Left kidney (tissue), 2 donors: ENCODE data around the gene ZNF397. TPM values are rescaled to one million over a fixed set of nuclear protein-coding genes. Genes with fewer than 3 reads are reported as not detected.

Experiments
- DNase-seq: peaks from one replicate; pipeline ENCODE4 v3.0.0-alpha.2; 2013
- polyA plus RNA-seq: library from polyadenylated mRNA; unstranded; fragments of 120-200 nt; gene quantifications from one replicate; pipeline ENCODE4 v1.2.1, GENCODE V29; 2013; ENCODE audit not compliant: insufficient read length

Gene ZNF397
- polyA plus RNA-seq, 1 donor = 89.5 TPM

DNA sequence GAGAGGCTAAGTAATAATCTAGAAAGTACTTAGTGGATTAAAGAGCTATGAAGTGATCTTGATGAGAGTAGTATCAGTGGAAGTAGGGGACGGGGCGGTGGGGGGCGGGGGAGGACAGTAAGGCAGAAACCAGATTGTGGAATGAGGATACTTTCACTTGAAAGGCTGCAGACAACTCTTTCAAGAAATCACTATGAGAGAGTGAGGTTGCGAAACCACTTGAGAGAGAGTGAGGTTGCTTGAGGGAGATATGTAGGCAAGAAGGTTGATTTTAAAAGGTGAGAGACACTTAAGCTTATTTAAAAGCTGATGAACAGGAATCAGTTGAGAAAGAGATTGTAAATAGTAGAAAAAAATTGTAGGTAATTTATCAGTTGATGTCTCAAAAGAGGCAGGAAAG, 3.8 kb downstream of the ZNF397 start:
- DNase-seq = no peak

DNA sequence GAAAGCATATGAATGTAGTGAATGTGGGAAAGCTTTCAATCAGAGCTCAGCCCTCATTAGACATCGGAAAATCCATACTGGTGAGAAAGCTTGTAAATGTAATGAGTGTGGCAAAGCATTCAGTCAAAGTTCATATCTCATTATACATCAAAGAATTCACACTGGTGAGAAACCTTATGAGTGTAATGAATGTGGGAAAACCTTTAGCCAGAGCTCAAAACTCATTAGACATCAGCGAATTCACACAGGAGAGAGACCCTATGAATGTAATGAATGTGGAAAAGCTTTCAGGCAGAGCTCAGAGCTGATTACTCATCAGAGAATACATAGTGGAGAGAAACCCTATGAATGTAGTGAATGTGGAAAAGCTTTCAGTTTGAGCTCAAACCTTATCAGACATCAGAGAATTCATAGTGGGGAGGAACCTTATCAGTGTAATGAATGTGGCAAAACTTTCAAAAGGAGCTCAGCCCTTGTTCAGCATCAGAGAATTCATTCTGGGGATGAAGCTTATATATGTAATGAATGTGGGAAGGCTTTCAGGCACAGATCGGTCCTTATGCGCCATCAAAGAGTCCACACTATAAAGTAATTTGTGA, 5.0 kb downstream of the ZNF397 start:
- no peak for DNase-seq

DNA sequence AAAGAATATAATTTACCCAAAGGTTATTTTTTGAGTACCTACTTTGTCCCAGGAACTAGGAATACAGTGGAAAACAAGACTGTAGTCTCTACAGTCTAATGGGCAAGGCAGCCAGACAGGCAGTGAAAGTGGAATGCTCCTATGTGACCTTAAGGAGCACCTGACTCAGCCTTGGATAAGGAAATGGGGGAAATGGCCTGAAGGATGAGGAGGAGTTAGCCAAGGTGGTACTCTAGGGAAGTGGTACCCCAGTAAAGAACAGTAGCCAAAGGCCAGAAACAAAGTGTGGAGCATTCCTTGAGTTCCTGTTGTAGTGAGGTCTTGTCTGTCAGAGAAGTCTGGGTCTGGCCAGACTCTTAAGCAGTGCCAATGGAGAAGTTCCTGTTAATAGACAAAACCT, 6.0 kb downstream of the ZNF397 start:
- no peak for DNase-seq

DNA sequence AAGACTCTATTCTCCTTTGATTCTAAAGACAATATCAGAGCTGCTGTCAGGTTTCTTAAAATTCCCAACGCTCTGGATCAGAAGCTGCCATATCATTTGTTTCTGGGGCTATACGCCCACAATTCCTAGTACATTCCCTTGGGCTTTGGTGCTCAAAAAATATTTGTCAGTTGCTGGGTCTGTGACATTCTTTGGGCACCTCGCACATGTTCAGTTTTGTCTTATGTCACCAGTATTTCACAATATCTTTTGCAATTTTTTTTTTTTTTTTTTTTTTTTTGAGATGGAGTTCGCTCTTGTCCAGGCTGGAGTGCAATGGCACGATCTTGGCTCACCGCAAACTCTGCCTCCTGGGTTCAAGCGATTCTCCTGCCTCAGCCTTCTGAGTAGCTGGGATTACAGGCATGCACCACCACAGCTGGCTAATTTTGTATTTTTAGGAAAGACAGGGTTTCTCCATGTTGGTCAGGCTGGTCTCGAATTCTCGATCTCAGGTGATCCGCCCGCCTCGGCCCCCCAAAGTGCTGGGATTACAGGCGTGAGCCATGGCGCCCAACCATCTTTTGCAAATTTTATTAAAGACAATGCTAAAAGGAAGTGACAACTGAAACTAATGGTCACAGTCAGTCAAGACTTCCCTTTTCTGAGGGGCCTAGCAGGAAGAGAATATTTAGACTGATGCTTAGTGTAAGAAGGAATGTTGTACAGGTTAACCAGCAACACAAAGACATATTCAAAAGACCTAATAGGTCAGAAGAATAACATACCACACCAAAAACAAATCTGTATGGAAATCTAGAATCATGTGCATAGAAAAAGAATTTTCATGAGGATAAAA, 6.8 kb downstream of the ZNF397 start:
- DNase-seq = no peak

DNA sequence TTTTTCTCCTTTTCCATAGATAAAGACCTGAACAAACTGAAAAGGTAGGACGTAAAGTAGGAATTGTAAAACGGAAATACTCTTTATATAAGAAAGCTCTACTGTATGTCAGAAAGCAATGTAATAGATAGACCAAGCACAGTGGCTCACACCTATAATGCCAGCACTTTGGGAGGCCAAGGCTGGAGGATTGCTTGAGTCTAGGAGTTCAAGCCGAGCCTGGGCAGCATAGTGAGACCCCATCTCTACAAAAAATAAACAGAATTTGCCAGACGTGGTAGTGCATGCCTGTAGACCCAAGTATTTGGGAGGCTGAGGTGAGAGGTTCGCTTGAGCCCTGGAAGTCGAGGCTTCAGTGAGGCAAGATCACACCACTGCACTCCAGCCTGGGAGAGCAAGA, 7.6 kb downstream of the ZNF397 start:
- DNase-seq = no peak

DNA sequence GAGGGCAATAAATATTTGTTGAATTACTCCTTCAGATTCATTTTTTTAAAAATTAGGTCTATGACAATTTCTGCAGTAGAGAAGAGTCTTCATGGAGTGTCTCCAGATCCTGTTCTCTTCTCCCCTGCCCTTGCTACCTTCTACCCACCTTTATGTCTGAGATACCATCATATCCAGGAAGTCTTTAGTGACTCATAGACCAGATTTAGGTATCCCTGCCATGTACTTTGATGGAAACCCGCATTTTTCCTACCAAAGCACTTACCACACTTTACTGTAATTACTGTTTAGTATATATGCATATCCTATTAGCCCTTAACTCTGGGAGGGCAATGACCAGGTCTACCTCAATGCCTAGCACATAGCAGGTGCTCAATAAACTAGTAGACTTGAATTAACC, 11.6 kb downstream of the ZNF397 start:
- DNase-seq = no peak

DNA sequence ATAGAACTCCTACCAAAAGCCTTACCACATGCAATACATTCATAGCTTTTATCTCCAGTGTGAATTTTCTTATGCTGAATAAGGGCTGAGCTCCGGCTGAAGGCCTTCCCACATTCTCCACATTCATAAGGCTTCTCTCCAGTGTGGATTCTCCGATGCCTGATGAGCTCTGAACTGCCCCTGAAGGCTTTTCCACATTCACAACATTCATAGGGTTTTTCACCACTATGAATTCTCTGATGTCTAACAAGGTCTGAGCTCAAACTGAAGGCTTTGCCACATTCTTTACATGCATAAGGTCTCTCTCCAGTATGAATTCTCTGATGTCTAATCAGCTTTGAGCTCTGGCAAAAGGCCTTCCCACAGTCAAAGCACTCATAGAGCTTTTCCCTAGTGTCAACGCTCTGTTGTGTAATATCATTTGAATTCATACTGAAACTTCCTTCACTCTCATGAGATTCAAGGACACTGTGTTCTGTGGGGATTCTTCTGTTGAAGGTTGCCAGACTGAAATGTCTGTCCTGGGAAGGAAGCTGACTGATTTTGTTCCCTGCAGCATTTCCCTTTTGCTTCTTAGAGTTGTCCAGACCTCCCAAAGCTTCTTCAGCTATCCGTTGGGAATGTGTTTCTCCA, 12.9 kb downstream of the ZNF397 start:
- no peak for DNase-seq

DNA sequence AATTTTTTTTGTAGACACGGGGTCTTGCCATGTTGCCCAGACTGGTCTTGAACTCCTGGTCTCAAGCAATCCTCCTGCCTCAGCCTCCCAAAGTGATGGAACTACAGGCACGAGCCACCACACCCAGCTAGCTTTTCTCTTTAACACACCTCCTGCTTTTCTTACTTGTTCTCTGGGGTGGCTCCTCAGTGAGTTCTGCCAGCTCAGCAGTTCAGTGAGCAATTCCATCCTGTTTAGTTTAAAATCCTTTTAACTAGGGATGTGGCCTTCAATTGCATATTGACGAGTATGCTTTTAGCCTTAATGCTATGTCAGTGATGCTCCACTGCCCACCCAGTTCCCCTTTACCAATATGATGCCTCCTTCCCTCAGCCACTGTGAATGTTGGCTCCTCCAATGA, 16.1 kb downstream of the ZNF397 start:
- no peak for DNase-seq

DNA sequence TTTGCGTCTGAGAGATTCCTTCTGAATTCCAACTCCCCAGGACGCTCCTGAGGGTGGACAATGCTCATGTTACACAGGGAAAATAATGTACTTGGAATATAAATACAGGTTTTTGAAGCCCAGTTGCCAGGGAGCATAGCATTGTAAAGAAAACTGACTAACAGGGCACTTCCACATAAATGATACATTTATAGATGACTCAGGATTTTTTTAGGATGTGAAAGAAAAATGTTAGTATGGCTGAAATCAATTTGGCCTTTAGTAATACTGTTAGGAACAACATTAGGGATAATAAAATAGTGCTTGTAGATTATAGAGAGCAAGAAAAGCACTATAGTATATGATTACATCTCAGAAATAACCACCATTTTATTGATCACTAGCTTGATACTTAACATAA, 23.6 kb downstream of the ZNF397 start:
- no peak for DNase-seq

DNA sequence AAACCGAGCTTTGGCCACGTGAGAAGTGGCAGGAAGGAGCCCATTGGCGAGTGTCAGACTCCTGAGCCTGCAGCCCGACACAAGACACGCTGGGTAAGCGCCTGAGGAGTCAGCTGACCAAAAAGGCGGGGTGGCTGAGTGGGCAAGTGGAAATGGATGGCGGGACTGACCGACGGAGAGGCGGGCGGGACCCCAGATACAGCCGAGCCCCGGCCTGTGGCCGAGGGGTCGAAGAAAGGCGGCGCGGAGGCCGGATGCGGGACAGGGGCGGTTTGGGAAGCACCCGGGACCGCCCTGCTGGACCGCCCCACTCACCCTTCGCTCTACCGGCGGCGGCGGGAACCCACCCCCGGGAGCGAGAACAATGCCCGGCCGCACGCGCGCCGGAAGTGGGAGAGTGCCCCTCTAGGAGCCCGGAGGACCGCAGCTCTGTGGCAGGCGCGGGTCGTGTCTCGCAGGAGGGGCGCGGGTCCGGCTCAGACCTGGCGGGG, 26.4 kb downstream of the ZNF397 start:
- peak; percentile 79 for DNase-seq

DNA sequence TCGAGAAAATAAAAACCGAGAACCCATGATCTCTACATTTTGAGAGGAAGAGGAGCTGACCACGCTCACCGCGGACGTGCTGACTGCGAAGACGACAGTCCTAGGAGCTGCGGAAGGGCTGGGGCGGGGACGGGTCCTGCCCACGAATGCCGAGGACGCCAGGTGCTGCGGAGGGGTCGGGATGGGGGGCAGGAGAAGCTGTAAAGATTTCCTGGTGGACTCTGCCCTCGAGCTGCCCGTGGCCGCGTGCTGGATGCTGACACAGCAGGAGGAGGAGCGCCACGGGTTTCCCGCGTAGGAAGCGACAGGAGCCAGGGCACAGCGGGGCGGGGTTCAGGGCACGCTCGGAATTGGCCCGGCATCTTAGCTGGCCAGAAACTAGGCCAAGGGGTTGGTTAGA, 27.0 kb downstream of the ZNF397 start:
- no peak for DNase-seq

DNA sequence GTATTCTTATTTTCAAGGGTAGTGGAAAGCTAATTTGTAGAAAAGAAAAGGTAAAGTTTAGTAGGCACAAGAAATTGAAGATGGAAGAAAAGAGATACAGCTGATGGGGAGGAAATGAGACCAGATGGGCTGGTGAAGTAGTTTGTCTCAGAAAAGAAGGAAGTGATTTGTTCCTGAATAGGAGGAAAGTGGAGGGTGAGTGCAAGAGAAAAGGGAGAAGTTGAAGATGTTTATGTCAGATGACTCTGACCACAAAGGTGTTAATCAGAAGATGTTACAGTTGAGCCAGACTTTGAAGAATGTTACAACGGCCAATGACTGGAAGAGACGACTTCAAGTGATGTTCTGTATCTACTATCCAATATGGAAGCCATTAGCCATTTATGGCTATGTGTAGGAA, 28.0 kb downstream of the ZNF397 start:
- no peak for DNase-seq

DNA sequence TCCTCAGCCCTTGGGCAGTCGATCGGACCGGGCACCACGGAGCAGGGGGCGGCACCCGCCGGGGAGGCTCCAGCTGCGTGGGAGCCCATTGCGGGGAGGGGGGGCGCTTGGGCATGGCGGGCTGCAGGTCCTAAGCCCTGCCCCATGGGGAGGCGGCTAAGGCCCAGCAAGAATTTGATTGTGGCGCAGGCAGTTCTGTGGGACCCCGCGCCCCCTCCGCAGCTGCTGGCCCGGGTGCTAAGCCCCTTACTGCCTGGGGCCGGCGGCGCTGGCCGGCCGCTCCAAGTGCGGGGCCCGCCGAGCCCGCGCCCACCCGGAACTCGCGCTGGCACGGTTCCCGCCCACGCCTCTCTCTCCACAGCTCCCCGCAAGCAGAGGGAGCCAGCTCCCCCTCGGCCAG, 30.8 kb downstream of the ZNF397 start:
- no peak for DNase-seq

DNA sequence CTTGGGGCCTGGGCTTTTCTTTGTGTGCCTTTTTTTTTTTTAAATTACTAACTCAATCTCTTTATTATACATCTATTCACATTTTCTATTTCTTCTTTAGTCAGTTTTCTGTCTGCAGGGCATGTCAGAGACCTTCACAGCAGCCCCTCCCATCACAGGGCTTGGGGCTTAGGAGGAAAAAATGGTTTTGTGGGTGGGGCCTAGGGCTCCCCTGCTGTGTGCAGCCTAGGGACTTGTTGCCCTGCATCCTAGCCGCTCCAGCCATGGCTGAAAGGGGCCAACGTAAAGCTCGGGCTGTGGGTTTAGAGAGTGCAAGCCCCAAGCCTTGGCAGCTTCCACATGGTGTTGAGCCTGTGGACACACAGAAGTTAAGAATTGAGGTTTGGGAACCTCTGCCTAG, 35.4 kb downstream of the ZNF397 start:
- no peak for DNase-seq

DNA sequence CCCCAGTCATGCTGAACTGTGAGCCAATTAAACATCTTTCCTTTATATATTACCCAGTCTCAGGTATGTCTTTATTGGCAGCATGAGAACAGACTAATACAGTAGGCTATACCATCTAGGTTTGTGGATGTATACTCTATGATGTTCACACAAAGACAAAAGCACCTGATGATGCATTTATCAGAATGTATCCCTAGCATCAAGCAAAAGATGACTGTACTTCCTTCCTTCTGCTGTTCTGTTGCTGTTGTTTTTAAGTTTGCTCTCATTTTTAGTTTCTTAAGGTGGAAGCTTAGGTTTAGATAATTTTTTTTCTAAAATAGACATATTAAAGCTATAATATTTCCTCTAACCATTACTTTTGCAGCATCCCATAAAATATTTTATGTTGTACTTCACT, 36.8 kb downstream of the ZNF397 start:
- no peak for DNase-seq

DNA sequence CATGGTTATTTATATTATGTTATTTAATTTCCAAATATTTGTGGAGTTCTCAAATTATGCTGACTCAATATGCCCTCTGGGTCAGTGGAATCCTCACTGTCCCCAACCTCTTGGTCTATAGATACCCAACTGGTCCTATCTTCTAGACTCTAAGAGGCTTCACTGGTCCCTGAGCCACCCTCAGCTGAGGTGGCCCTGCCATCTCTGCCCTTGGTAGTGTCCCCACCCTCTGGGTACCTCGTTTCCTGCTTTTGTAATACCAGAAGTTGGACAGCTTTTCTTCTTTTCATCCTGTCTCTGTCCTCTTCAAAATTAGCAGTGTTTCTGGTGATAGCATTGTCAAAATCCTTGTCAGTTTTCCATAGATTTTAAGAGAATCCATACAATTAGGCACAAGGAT, 37.3 kb downstream of the ZNF397 start:
- no peak for DNase-seq

DNA sequence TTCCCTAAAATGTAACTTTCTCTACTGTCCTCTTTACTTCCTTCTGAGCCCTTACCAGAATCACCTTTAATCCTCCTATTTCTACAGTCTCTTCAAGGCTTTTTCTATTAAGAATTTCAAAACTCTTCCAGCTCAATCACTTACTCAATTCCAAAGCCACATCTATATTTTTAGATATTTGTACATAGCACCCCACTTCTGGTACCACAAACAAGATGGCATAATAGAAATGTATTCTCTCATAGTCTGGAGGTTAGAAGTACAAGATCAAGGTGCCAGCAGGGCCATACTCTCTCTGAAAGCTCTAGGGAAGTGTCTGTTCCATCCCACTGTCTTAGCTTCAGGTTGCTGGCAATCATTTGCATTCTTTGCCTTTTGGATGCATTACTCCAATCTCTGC, 38.1 kb downstream of the ZNF397 start:
- DNase-seq = no peak

DNA sequence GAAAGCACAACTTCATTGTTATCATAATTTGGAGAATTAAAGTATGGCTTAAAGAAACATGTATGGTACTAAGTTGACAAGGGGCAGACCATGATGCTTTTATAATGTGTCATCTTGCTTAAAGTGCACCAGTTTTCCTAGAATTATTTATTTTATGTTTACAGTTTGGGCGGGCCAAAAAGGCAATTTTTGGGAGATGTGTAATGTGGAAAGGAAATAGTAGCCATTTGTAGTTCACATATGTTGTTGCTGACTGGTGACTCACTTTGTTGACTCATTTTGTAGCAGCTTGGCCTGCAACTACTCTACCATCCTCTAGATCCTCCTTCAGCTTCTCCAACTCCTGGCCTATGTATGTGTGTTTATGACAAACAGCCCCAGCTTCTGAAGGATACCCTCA, 41.5 kb downstream of the ZNF397 start:
- DNase-seq = no peak

DNA sequence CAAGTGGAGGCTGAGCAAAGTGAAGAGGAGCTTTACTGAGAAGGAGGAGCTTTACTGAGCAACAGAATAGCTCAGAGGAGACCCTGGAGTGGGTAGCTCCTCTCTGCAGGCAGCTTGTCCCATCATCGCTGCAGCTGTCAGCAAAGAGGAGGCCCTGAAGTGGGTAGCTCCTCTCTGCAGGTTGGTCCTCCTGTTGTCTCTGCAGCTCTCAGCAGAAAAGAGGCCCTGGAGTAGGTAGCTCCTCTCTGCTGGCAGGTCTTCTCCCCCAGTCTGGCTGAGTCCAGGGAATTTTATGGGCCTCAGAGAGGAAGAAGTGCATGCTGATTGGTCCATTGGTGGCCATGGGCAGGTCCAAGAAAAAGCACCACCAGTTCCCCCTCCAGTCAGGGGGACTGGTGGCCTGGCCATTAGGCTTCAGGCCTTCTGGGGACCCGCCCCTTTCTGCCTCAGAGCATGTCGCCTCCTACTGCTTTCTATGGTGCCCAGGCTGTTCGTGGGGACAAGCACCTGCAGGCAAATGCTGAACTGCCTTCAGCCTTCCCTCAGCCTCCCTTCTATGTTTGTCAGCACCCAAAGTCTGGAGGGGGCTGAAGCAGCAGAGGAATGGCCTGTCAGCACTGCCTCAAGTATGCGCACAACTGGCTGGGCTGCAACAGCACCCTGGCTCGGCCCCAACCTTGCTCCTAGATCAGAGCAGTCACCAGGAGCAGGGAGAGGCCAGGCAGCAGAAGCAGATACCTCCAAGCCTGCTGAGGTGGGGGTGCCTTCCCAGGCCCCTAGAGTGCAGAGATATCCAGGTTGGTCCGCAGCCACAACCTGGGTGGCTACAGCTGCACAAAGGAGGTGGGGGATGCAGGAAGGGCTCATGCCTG, 43.3 kb downstream of the ZNF397 start:
- no peak for DNase-seq

DNA sequence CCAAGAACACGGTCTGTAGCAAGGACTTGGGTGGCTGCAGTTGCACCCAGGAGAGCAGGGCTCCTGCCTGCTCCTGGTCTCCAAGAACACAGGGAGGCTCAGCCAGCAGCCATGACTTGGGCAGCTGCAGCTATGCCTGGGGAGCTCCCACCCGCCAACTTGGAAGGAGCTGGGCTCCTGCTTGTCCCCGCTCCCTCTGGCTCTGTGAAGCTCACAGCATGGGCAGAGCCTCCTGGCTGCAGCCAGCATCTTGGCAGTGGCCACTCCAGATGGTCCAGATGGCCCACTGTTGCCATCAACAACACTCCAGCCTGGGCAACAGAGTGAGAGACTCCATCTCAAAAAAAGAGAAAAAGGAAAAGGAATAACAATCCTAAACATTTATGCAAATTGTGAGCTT, 44.0 kb downstream of the ZNF397 start:
- no peak for DNase-seq

DNA sequence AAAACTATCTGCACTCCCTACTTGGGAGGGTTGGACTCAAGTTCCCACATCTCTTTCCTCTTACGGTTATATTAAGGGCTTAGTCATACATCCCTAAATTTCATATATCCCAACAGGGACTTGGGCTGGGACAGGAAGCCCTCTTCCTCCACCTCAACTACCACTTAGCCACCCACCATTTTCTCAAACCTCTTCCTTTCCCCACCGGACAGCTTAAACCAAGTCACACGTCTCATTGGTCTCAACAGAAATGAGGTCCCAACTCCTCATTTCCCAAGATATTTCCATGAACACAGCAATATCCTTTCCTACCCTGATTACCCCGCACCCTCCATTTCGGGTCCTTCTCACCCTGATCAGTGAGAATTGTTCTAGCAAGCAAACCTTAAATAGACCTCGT, 48.5 kb downstream of the ZNF397 start:
- no peak for DNase-seq

DNA sequence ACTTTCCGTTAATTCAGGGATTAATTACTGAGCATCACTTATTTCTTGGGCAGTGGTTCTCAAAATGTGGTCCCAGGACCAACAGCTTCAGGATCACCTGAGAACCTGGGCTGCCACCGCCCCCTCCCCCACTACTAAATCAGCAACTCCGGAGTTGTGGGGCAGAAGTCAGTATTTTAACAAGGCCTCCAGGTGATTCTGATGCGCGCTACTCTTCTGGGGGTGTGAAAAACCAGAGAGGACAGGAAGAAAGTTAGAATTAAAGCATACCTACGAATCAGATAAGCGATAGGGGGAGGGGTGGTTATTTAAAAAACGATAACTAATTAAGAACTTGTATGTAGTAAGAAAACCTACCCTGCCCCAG, 48.9 kb downstream of the ZNF397 start:
- peak; percentile 50 for DNase-seq
